A549 (cell line): ENCODE measurements around the gene PRKD1. TPM values are rescaled to one million over a fixed set of nuclear protein-coding genes. Genes with fewer than 3 reads are reported as not detected.

ENCODE experiments used
- ATAC-seq, 2 experiments: fragments of 200-7000 bp in 1 of 2; fragments of >200 bp in 1 of 2; cut with Nextera tagmentation in 1 of 2; cut with Tn5 transposase in 1 of 2; 3 replicates each; pipeline versions ENCODE4 v1.8.0 to v1.9.1; 2018 to 2020; ENCODE audit warnings: mild to moderate bottlenecking in 1 of 2, moderate library complexity in 1 of 2
- CTCF ChIA-PET: fragments of 300-600 bp; sonication (Branson Sonifier 250); formaldehyde crosslinking; extraction: SDS; loops from one replicate; lab custom pipeline; 2021; ENCODE audit warnings: antibody characterized with exemption, inconsistent platforms; lab: Yijun Ruan, JAX
- POLR2A ChIA-PET: fragments of 350-600 bp; formaldehyde crosslinking; extraction: SDS; loops from one replicate; lab custom pipeline; 2021; ENCODE audit warnings: antibody characterized with exemption, inconsistent platforms; lab: Yijun Ruan, JAX
- DNase-seq, 2 experiments: peaks; one replicate each; pipeline versions ENCODE4 v3.0.0 to v3.0.0-alpha.2; 2011 to 2016; ENCODE audit warnings: low read depth in 1 of 2, low spot score in 1 of 2
- FAIRE-seq: peaks from 2 replicates; lab custom pipeline; 2011; peaks lifted over from hg19 to GRCh38; lab: Jason Lieb, UNC
- H3K27ac ChIP-seq, 2 experiments: fragments of >200 bp; sonication (Bioruptor Twin); formaldehyde crosslinking; 3 replicates each; pipeline ENCODE4 v1.5.1; 2016 to 2017
- H3K4me1 ChIP-seq: fragments of >200 bp; sonication (Bioruptor Twin); formaldehyde crosslinking; 3 replicates; pipeline ENCODE4 v1.6.1; 2016
- H3K4me2 ChIP-seq: fragments of >200 bp; sonication (Bioruptor Twin); formaldehyde crosslinking; 3 replicates; pipeline ENCODE4 v1.6.1; 2016
- H3K4me3 ChIP-seq: fragments of >200 bp; sonication (Bioruptor Twin); formaldehyde crosslinking; 3 replicates; pipeline ENCODE4 v1.5.1; 2016
- H3K9me3 ChIP-seq: fragments of >200 bp; sonication (Bioruptor Twin); formaldehyde crosslinking; 3 replicates; pipeline ENCODE4 v1.6.1; 2016
- ELK1 ChIP-seq: fragments of 150-350 bp; IDR thresholded peaks from 2 replicates; pipeline ENCODE4 v1.6.1; 2014; ENCODE audit warnings: low read depth, mild to moderate bottlenecking, low read length
- FOSB ChIP-seq: fragments of 250-450 bp; sonication (Bioruptor Pico); IDR thresholded peaks from 2 replicates; pipeline ENCODE4 v1.5.0; 2020; ENCODE audit warnings: mild to moderate bottlenecking, moderate library complexity
- FOSL2 ChIP-seq, 2 experiments: fragments of 450-650 bp in 1 of 2; fragments of >200 bp in 1 of 2; sonication (Bioruptor Twin) in 1 of 2; formaldehyde crosslinking; IDR thresholded peaks; 2 replicates each; pipeline versions ENCODE4 v1.5.0 to v1.6.1; 2016 to 2020; ENCODE audit warnings: mild to moderate bottlenecking in 1 of 2, moderate library complexity in 1 of 2
- GATA3 ChIP-seq: IDR thresholded peaks from 2 replicates; pipeline ENCODE4 v1.6.1; 2012; ENCODE audit warnings: borderline replicate concordance
- HMGXB4 ChIP-seq: fragments of 250-450 bp; sonication (Bioruptor Pico); IDR thresholded peaks from 2 replicates; pipeline ENCODE4 v1.5.0; 2021; ENCODE audit warnings: mild to moderate bottlenecking, moderate library complexity, borderline replicate concordance
- HOXB13 ChIP-seq: fragments of 250-450 bp; sonication (Bioruptor Pico); IDR thresholded peaks from 2 replicates; pipeline ENCODE4 v1.5.0; 2020; ENCODE audit warnings: low read depth, mild to moderate bottlenecking, moderate library complexity
- JUN ChIP-seq, 2 experiments: fragments of >200 bp; sonication (Bioruptor Twin); formaldehyde crosslinking; IDR thresholded peaks; 2 replicates in 1 of 2; 3 replicates in 1 of 2; pipeline ENCODE4 v1.6.1; 2016 to 2017
- JUNB ChIP-seq: fragments of >200 bp; sonication (Bioruptor Twin); formaldehyde crosslinking; IDR thresholded peaks from 2 replicates; pipeline ENCODE4 v1.6.1; 2016
- KDM1A ChIP-seq: fragments of 200-600 bp; sonication (generic); IDR thresholded peaks from 2 replicates; pipeline ENCODE4 v1.6.1; 2016; ENCODE audit warnings: low read depth, mild to moderate bottlenecking
- KDM5A ChIP-seq: fragments of 200-600 bp; sonication (generic); IDR thresholded peaks from 2 replicates; pipeline ENCODE4 v1.6.1; 2016; ENCODE audit warnings: antibody characterized with exemption, mild to moderate bottlenecking
- NFE2L2 ChIP-seq: fragments of 150-350 bp; conservative IDR thresholded peaks from 2 replicates; pipeline ENCODE4 v1.6.1; 2014; ENCODE audit warnings: low read length
- RCOR1 ChIP-seq: fragments of 150-350 bp; IDR thresholded peaks from 2 replicates; pipeline ENCODE4 v1.6.1; 2014; ENCODE audit warnings: antibody characterized with exemption, low read length, low read depth
- REST ChIP-seq: fragments of 200-600 bp; sonication (generic); IDR thresholded peaks from 2 replicates; pipeline ENCODE4 v1.6.1; 2016; ENCODE audit warnings: antibody characterized with exemption, mild to moderate bottlenecking, moderate library complexity
- RFX5 ChIP-seq: fragments of 450-650 bp; IDR thresholded peaks from 2 replicates; pipeline ENCODE4 v1.7.1; 2014; ENCODE audit warnings: antibody characterized with exemption, mild to moderate bottlenecking, moderate library complexity
- SMC3 ChIP-seq: fragments of >200 bp; sonication (Bioruptor Twin); formaldehyde crosslinking; IDR thresholded peaks from 3 replicates; pipeline ENCODE4 v1.6.1; 2018; ENCODE audit warnings: inconsistent platforms
- SREBF2 ChIP-seq: fragments of 450-650 bp; IDR thresholded peaks from 2 replicates; pipeline ENCODE4 v1.6.1; 2014; ENCODE audit warnings: mild to moderate bottlenecking, moderate library complexity
- USF2 ChIP-seq: fragments of 450-650 bp; IDR thresholded peaks from 2 replicates; pipeline ENCODE4 v1.6.1; 2014; ENCODE audit warnings: antibody characterized with exemption
- ZC3H11A ChIP-seq: fragments of 450-650 bp; IDR thresholded peaks from 2 replicates; pipeline ENCODE4 v1.6.1; 2014; ENCODE audit warnings: antibody characterized with exemption, mild to moderate bottlenecking
- WGBS: methylation state at CpG from one replicate; pipeline ENCODE4 v1.1.6; 2017; ENCODE audit errors: missing lambda C conversion rate; 5-methylcytosine and 5-hydroxymethylcytosine counted together
- polyA plus RNA-seq, 4 experiments: library from polyadenylated mRNA; depleted of rRNA in 3 of 4; stranded (reverse); fragments of >200 nt; fragmentation: RNase III in 1 of 4; extraction: RNeasy Plus Mini Kit Qiagen cat#74134 plus additional on column Dnase treatment in 1 of 4; gene quantifications; 2 replicates in 3 of 4; 3 replicates in 1 of 4; pipeline ENCODE4 v1.2.3, GENCODE V29; 2011 to 2017
- TF ChIP-seq, protein P1 (sequence below): IDR thresholded peaks from 2 replicates; pipeline ENCODE4 v1.6.1; 2012; ENCODE audit warnings: low read depth, borderline replicate concordance

PRKD1 gene
- polyA plus RNA-seq, 2 of the 4 experiments (the other 2 are of a cell fraction) = 3.0 to 7.8 TPM

DNA sequence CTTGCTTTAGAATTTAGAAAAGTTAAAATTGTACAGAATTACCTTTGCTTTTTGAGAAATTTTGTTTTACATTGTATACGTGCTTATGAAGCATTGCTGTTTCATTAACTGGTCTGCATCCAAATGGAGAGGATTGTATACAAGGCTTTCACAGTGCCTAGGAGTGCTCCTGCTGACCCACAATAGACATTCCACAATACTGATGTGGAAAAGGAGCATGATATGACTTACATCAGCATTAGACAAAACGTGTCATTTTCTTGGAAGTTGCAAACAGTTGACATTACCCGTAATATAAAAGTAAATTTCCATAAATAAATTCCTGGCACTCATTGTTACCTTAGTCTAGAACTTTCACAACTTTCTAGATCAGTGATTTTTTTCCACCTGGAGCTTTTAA, 1.9 kb downstream of the PRKD1 start (continued):
- TF ChIP-seq REST (no peak), SREBF2 (no peak), HMGXB4 (no peak), GATA3 (no peak), JUN (IDR thresholded peaks at IDR 0.05) (no peak), KDM1A (no peak), USF2 (no peak)

- POLR2A ChIA-PET = no interaction called here
- DNase-seq = no peak
- no peak for TF ChIP-seq KDM5A
- TF ChIP-seq, protein P1, sequence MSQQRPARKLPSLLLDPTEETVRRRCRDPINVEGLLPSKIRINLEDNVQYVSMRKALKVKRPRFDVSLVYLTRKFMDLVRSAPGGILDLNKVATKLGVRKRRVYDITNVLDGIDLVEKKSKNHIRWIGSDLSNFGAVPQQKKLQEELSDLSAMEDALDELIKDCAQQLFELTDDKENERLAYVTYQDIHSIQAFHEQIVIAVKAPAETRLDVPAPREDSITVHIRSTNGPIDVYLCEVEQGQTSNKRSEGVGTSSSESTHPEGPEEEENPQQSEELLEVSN = no peak
- TF ChIP-seq ZC3H11A = no peak
- no peak for TF ChIP-seq RFX5
- no peak for TF ChIP-seq NFE2L2
- no peak for TF ChIP-seq HOXB13 (CRISPR knock-in tag)
- no peak for TF ChIP-seq FOSB (CRISPR knock-in tag)
- no peak for TF ChIP-seq ELK1
- no peak for TF ChIP-seq FOSL2 (IDR thresholded peaks at IDR 0.05)
- no peak for TF ChIP-seq FOSL2 (CRISPR knock-in tag; IDR thresholded peaks at IDR 0.05)
- TF ChIP-seq RCOR1 = no peak
- no peak for TF ChIP-seq SMC3
- no peak for TF ChIP-seq JUNB
- 72% methylated on average over 5 of the region's 5 CpGs for WGBS
- CTCF ChIA-PET = interaction anchor here (0.6 kb wide), 1 partner anchor 266 kb away, joined by 3 read pairs; no protein-coding TSS in a partner anchor
- Histone ChIP-seq H3K4me1 (peaks cover 17% of the 10 kb centered on the region; the same call in 2 of the 3 replicates), H3K4me3 (no peak overlapping the region), H3K9me3 (no peaks in the 10 kb centered on the region), H3K27ac (no peak overlapping the region), H3K4me2 (peak overlapping the region; percentile 99; the same call in 2 of the 3 replicates)
- FAIRE-seq = no peak
- no peak for ATAC-seq
Observed at GRCh38 chr14:29925101-29925722, 2.4 kb downstream of the PRKD1 start.
